KG1 (cell line): ENCODE results near the gene PRSS38.
"Not testable (repeated sequence)": the region's sequence is repeated elsewhere in the genome, so short reads cannot be mapped to it uniquely, and the experiment has no call there.

Experiments
- DNase-seq: peaks from one replicate; lab custom pipeline; 2025; lab: John Stamatoyannopoulos, UW

The PRSS38 gene

DNA sequence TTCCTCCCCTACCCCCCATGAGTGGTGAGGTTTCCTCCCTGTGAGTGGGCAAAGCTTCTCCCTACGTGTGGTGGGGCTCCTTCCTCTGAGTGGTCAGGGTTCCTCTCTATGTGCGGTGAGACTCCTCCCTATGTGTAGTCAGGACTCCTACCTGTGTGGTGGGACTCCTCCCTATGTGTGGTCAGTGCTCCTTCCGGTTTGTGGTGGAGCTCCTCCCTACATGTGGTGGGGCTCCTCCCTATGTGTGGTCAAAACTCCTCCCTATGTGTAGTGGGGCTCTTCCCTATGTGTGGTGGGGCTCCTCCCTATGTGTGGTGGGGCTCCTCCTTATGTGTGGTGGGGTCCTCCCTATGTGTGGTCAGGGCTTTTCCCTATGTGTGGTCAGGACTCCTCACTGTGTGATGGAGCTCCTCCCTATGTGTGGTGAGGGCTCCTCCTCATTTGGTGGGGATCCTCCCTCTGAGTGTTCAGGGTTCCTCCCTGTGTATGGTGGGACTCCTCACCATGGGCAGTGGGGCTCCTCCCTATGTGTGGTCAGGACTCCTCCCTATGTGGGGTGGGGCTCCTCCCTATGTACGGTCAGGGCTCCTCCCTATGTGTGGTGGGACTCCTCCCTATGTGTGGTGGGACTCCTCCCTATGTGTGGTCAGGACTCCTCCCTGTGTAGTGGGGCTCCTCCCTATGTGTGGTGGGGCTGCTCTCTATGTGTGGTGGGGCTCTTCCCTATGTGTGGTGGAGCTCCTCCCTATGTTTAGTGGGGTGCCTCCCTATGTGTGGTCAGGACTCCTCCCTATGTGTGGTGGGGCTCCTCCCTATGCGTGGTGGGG is 29.1 kb downstream of the PRSS38 start:
- DNase-seq: no peak

GRCh38 chr1:227845147-227845458 is 29.6 kb downstream of the PRSS38 start:
- DNase-seq: no peak

DNA sequence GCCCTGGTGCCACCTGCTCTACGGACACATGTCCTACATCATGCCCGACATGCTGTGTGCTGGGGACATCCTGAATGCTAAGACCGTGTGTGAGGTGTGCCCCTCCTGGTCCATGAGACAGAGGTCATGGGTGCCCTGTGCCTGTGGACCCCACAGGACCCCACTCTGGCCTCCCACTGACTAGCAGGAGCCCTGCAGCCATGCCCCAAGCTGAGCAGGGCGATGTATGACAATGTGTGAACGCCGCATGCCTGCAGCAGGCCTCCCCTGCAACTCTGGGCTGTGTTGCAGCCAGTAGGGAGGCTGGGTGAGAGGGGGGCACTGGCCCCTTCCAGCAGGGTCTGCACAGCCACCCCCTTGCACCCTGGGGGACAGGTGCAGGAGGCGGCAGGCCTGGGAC is 30.0 kb downstream of the PRSS38 start:
- no peak for DNase-seq

DNA sequence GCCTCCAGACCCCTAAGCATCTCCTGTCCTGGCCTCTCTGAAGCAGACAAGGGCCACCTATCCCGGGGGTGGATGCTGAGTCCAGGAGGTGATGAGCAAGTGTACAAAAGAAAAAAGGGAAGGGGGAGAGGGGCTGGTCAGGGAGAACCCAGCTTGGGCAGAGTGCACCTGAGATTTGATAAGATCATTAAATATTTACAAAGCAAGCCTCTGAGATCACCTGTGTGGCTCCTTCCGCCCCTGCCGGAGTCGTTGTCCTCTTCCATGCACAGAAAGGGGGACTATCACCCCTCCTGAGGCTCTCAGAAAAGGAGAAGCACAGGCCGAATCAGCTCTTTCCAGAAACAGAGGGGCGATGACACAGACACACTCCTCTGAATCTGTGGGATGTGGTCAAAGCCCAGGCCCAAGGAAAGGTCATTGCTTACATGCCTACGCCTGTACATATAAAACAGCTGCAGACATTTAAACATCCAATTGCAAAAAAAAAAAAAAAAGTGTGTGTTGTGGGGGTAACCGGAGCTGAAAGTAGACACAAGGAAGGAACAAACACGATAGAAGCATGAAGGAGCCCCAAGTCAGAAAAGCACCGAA is 30.9 kb downstream of the PRSS38 start:
- DNase-seq: no peak

- not testable (repeated sequence) for DNase-seq
Observed at GRCh38 chr1:227847046-227847445, 31.6 kb downstream of the PRSS38 start.

DNA sequence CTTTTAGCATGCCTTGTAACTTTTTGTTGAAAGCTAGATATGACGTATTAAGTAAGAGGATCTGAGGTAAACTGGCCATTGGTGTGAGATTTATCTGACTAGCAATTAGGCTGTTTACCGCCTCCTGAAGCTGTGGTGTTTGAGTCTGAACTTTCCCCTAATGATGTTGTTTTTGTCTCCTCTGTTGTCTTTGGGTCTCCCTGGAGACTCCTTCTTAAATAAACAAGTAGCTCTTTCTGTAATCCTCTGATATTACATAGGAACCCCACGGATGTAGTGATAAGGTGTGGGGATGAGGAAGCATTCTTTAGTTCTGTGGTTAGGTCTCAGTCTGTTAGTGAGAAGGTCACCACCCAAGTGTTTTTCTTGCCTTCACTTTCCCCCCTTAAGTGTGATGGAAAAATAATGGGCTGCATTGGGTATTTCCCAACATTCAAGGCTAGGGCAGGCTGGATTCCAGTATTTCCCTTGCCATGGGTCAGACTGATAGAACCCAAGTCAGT is 33.0 kb downstream of the PRSS38 start:
- DNase-seq: no peak

DNA sequence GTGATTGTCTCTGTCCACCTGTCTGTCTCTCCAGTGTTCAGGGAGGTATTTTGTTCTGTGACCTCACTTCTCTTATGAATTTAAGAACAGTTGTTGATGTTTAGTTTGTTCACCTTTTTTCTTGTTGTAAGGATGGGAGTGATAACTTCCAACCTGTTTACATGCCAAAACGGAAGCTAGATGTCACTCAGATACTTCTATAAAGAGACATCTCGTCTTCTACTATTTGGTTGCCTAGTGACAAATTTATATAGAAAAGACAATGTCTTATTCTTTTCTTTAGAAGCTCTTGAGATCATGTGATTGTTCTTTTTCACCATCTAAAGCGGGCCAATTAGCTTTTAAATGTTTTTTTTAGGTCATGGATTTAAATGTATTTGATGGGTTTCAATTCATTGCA is 33.8 kb downstream of the PRSS38 start:
- no peak for DNase-seq

DNA sequence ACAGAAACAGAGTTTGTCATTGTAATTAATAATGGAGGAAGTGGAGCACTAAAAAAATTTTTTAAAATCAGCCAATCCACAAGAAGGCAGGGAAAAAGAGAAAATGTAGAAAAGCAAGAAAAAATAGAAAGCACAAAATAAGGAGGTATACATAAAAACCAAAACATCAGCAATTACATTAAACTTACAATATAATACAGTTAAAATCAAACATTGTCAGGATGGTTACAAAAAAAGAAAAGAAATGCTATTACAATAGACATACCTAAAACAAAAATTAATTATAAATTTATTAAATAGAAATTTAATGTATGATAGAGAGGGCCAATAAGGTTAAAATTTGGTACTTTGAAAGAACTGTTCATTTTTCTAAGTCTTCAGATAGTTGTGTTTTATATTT is 38.7 kb downstream of the PRSS38 start:
- DNase-seq: no peak

DNA sequence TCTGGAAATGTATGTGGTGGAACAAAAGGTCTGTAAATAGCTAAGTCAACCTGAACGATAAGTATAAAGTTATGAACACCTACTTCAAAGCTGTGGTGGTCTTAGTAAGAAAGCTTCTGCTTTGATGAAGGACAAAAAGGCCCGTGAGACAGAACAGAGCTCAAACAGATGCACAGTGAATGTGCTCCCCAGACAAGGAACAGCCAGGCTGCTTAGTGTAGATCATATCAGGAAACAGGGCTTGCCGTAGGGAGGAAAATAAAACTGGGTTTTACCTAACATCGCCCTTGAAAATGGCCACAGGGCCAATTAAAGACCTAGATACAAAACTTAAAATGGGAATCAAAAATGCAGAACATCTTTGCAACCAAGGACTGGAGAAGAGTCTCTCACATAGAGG is 40.2 kb downstream of the PRSS38 start:
- no peak for DNase-seq

- no peak for DNase-seq
Observed at GRCh38 chr1:227856147-227856858, 40.8 kb downstream of the PRSS38 start.

DNA sequence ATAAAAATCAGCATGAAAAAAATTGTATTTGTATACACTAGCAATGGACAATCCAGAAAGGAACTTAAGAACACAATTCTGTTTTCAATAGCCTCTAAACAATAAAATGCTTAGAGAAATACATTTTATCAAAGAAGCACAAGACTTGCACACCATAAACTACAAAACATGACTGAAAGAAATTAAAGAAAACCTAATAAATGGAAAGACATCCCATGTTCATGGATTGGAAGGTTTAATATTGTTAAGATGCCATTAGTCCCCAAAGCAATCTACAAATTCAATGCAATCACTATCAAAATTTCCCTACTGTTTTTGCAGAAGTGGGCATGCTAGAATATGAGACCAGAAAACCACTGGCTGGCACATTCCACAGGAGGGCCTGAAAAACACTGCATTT is 49.4 kb downstream of the PRSS38 start:
- no peak for DNase-seq

GRCh38 chr1:227869279-227869842 is 53.9 kb downstream of the PRSS38 start:
- DNase-seq: no peak

- no peak for DNase-seq
Observed at GRCh38 chr1:227869851-227870305, 54.4 kb downstream of the PRSS38 start.

DNA sequence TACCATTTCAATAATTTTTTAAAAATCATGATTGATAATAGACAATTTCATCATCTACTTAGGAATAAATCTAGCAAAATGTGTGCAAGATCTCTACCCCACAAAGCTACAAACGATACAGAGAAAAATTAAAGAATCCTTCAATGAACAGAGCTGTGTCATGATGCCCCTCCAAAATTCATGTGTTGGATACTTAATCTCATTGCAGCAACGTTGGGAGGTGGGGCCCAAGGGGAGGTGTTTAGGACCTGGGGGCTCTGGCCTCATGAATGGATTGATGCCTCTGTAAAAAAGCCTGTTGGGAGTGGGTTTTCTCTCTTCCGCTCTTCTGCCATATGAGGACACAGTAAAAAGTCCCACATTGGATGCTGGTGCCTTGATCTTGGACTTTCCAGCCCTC is 54.9 kb downstream of the PRSS38 start:
- DNase-seq: no peak

- not testable (repeated sequence) for DNase-seq
Observed at GRCh38 chr1:227871892-227872291, 56.4 kb downstream of the PRSS38 start.

- not testable (repeated sequence) for DNase-seq
Observed at GRCh38 chr1:227877810-227878209, 62.3 kb downstream of the PRSS38 start.

- DNase-seq: no peak
Observed at GRCh38 chr1:227880342-227880924, 65.0 kb downstream of the PRSS38 start.

DNA sequence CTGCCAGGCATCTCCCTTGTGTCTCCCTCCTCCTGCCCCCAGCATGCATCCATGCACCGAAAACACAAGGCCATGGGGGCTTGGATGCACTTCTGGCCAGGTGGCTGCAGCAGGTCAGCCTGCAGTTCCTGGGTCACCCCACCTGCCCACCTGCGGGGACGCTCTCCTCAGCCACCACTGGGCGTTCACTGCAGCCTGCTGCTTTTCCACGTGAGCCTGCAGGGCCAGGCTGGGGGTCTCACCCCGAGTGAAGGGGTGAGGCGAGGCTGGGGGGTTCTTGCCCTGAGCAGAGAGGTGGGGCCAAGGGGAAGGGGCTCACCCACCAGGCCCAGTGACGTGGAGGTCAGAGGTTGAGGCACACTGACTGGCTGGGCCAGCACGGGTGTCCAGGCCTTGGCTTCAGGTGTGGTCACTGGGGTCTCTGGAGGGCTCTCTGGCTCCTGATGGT is 67.6 kb downstream of the PRSS38 start:
- no peak for DNase-seq

DNA sequence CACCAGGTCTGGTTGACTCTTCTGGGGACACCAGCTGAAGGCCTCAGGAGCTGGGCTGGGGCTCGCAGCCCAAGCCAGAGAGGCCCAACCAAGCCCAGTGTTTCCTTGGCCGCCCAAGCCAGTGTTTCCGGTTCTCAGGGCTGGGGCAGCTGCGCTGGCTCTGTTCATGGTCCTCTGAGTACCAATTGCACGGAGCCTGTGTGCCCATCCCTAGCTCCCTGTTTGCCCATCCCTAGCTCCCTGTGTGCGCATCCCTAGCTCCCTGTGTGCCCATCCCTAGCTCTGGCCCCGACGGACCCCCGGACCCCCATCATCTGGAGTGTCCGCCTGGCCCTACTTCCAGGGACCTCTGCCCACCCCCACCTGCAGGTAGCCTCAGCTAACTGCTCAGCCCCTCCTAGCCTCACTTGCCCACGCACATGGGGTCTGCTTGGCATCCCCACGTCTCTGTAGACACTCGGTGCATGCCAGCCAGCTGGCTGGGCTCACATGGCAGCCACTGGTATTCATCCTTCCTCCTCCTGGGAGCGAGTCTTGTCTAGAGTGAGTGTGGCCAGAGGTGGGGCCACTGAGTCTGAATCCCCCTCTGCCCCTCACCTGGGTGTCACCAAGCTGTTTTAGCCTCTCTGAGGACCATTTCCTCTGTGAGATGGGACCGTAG is 68.3 kb downstream of the PRSS38 start:
- DNase-seq: no peak

GRCh38 chr1:227884370-227885134 is 69.1 kb downstream of the PRSS38 start:
- no peak for DNase-seq

- no peak for DNase-seq
Observed at GRCh38 chr1:227885135-227885647, 69.7 kb downstream of the PRSS38 start.
